ENCODE data around the gene CNTN6.

Gene CNTN6

GRCh38 chr3:1288805-1289494 lies 196.1 kb downstream of the CNTN6 start:
- no peak overlapping the region for H3K4me3 ChIP-seq (replicated peaks; ENCODE audit: low read depth, low read length)
- TF ChIP-seq CTCF (IDR thresholded peaks at IDR 0.05; ENCODE audit: low read depth, low read length, missing control alignments): no peak
- no peak for DNase-seq (ENCODE audit: extremely low read depth, low read depth)

- DNase-seq (ENCODE audit: extremely low read depth, low read depth): no peak
- no peak for TF ChIP-seq CTCF (IDR thresholded peaks at IDR 0.05; ENCODE audit: low read depth, low read length, missing control alignments)
- H3K4me3 ChIP-seq (replicated peaks; ENCODE audit: low read depth, low read length): no peak overlapping the region
Measured at GRCh38 chr3:1292571-1293071, 199.8 kb downstream of the CNTN6 start.

- TF ChIP-seq CTCF (IDR thresholded peaks at IDR 0.05; ENCODE audit: low read depth, low read length, missing control alignments): no peak
- no peak overlapping the region for H3K4me3 ChIP-seq (replicated peaks; ENCODE audit: low read depth, low read length)
- DNase-seq (ENCODE audit: extremely low read depth, low read depth): no peak
Measured at GRCh38 chr3:1294586-1294985, 201.8 kb downstream of the CNTN6 start.

GRCh38 chr3:1318296-1319005 lies 225.6 kb downstream of the CNTN6 start:
- DNase-seq (ENCODE audit: extremely low read depth, low read depth): no peak
- H3K4me3 ChIP-seq (replicated peaks; ENCODE audit: low read depth, low read length): no peak overlapping the region
- TF ChIP-seq CTCF (IDR thresholded peaks at IDR 0.05; ENCODE audit: low read depth, low read length, missing control alignments): no peak

GRCh38 chr3:1326546-1326945 lies 233.7 kb downstream of the CNTN6 start:
- no peak overlapping the region for H3K4me3 ChIP-seq (replicated peaks; ENCODE audit: low read depth, low read length)
- TF ChIP-seq CTCF (IDR thresholded peaks at IDR 0.05; ENCODE audit: low read depth, low read length, missing control alignments): no peak
- DNase-seq (ENCODE audit: extremely low read depth, low read depth): no peak

- no peak for DNase-seq (ENCODE audit: extremely low read depth, low read depth)
- no peak for TF ChIP-seq CTCF (IDR thresholded peaks at IDR 0.05; ENCODE audit: low read depth, low read length, missing control alignments)
- no peak overlapping the region for H3K4me3 ChIP-seq (replicated peaks; ENCODE audit: low read depth, low read length)
Measured at GRCh38 chr3:1330107-1330506, 237.3 kb downstream of the CNTN6 start.
